Activated CD8-positive, alpha-beta memory T cell treated with anti-CD3 and anti-CD28 coated beads for 48 hours (primary cell): ENCODE results near the gene HPN.
"Not testable (repeated sequence)": the region's sequence is repeated elsewhere in the genome, so short reads cannot be mapped to it uniquely, and the experiment has no call there.

Source experiments
- DNase-seq, 3 experiments: peaks; one replicate each; pipeline ENCODE4 v3.0.0-alpha.2; 2020; ENCODE audit warnings: low read depth in 2 of 3, low spot score in 2 of 3

Gene HPN

DNA sequence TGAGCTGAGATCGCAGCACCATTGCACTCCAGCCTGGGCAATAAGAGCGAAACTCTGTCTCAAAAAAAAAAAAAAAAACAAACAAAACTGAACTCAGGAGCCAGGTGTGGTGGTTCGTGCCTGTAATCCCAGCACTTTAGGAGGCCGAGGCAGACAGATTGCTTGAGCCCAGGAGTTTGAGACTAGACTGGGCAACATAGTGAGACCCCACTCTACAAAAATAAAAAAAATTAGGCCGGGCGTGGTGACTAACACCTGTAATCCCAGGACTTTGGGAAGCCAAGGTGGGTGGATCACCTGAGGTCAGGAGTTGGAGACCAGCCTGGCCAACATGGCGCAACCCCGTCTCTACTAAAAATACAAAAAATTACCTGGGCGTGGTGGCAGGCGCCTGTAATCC lies 60.4 kb downstream of the HPN start:
- not testable (repeated sequence) for DNase-seq

DNA sequence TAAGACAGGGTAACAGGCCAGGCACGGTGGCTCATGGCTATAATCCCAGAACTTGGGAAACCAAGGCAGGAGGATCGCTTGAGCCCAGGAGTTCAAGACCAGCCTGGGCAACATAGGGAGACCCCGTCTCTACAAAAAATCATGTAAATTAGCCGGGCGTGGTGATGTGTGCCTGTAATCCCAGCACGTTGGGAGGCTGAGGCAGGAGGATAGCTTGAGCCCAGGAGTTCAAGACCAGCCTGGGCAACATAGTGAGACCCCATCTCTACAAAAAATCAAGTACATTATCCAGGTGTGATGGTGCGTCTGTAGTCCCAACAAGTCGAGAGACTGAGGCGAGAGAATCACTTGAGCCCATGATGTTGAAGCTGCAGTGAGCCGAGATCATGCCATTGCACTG lies 62.1 kb downstream of the HPN start:
- not testable (repeated sequence) for DNase-seq

DNA sequence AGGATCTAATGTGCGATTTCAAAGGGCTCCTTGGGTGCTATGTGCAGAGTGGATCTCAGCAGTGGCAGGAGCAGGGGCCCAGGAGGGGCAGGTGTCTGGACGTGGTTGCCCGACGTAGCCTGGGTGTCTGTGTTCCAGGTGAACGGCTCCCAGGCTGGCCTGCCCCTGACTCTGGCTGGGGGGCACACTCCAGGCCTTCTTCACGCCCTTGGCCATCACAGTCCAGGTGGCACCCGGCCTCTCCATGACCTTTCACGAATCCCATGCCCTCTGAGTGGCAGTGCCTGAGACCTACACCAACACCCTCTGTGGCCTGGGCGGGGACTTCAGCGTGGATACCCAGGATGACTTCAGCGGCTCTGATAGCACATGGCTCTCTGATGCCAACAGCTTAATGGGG lies 62.8 kb downstream of the HPN start:
- DNase-seq, result no peak

DNA sequence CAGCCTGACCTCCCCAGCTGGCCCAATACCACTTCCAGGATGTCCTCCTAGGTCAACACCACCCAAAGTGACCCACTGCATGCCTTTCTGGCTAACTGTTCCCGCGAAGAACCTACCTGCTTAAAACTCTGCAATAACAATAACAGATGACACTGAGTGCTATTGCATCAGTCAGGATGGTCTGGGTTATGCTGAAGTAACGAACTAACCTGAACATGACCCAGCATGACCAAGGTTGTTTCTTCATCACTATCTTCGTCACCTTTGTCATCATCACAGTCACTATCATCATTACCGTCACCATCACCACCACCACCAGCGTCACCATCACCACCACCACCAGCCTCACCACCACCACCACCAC lies 63.5 kb downstream of the HPN start:
- DNase-seq, result no peak

DNA sequence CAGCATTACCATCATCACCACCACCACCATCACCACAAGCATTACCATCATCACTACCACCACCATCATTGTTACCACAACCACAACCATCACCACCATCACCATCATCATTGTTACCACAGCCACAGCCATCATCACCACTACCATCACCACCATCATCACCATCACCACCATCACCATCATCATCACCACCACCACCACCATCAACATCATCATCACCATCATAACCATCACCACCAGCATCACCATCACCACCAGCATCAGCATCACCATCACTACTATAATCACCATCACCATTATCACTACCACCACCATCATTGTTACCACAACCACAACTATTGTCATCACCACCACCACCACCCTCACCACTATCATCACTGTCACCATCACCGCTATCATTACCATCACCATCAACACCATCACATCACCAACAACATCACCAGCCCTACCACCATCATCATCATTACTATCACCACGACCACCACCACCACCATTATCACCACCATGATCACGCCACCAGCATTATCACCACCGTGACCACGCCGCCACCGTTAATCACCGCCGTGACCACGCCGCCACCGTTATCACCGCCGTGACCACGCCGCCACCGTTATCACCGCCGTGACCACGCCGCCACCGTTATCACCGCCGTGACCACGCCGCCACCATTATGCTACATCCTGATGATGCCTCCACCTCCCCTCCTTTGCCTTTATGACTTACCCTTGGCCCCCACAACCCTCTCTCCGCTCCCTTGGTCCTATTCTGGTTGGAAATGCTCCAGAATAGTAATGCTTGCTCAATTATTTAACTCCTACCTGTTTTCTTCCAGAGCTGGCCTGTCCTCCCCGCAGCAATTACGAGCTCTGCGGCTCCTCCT lies 64.1 kb downstream of the HPN start:
- DNase-seq, result no peak

DNA sequence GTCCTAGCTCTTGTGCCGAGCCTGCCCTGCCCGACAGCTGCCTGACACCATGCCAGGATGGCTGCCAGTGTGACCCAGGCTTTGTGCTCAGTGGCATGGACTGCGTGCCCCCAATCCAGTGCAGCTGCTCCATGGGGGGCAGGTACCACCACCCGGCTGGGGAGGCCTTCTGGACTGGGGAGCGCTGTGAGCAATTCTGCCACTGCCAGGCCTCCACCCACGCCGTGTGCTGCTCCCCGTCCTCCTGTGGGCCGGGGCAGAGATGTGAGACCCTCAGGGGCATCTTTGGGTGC lies 64.7 kb downstream of the HPN start:
- no peak for DNase-seq

DNA sequence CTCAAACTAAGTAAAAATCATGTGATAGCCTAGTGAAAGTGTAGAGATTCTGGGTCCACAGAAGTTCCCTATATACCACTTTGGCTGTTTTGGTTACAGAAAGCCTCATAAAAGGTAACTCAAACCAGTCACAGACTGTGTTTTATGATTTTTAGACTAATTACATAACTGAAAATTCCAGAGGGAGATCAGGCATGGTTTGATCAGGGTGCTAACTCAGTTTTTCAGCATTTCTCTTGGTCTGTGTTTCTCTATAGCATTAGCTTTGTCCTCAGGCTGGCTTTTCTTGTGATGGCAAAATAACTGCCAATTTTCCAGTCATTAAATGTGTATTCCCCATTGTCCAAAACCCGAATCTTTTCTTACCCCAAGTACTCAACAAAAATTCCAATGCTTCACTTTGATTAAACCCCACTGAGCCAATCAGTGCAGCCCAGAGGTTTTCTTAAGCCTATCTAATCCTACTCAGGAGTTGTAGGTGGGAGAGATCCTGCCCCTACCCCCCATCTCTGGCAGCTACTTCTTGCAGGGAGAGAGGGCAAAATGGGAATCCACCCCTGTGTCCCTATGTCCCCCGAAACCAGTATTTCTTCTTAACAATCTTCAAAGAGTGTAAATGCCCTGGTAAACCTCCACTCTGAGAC lies 65.5 kb downstream of the HPN start:
- DNase-seq, result no peak

DNA sequence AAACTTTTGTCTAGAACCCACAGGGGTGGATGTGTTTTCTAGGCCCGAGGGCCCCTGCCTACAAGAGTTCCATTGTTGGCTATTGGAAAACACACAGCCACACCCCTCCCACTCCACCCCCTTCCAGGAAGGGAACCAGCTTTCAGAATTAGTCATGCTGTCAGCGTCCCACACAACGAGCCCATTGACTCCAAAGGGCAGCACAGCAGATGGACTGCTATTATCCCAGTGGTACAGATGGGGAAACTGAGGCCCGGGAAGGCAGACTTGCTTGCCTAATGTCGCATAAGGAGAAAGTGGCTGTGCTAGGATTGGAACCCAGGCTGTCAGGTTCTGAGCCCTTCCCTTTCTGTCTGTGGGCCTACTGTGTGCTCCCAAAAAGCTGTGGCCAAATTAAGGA lies 66.0 kb downstream of the HPN start:
- DNase-seq, result no peak

DNA sequence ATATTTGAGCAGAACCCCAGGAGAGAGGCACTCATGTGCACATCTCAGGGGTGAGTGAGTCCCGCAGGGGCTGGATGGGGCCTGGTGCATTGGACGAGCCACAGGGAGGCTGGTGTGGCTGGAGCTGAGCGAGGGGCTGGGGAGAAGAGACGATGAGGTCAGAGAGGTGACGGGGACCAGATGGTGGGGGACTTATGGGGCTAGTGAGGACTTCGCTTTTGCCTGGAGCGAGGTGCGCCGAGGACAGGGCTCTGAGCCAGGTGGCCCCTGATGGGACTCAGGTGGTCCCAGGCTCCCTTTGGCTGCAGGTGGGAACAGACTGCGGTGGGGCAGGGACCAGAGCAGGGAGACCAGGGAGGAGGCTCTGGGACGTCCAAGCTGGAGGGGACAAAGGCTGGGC lies 67.2 kb downstream of the HPN start:
- no peak for DNase-seq

DNA sequence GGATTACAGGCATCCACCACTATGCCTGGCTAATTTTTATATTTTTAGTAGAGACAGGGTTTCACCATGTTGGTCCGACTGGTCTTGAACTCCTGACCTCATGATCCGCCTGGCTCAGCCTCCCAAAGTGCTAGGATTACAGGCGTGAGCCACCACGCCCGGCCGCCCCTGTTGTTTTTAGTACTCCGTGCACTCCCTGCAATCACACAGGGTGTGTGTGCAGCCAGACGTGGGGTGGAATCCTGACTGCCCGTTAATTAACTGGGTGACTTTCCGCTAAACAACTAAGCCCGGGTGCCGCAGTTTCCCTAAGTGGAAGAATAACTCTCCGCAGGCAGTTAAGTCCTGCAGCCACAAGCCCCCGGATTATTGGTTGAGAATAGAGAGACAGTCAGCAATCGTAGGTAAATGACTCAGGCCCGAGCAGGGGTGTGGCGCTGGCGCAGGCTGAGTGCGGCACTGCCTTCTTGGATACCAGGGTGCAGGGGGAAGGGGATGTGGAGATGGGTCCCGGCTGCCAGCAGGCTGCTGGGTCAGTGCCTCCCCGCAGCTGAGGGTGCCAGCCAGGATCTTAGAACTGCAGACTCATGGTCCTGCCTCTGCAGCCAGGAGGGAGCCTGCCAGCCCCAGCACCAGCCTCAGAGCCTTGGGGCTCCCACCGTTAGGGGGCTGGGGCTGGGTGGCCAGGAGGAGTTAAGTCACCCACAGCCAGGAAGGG lies 68.0 kb downstream of the HPN start:
- DNase-seq, result no peak

DNA sequence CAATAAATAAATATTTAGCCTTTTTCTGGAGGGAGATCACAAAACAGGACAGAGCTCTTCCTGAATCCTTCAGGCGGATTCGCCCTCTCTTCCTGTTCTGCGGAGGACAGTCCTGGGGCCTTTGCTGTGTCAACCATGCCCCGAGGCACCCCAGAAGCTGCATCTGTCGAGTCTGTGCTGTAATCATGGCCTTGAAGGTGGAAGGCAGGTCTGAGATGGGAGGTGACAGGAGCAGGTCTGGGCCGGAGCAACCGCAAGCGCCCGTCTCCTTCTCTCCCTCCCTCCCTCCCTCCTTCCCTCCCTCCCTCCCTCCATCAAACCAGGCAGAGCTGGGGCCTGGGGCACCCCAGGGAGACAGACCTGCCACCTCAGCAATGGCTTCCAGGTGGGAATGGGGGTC lies 69.5 kb downstream of the HPN start:
- no peak for DNase-seq

DNA sequence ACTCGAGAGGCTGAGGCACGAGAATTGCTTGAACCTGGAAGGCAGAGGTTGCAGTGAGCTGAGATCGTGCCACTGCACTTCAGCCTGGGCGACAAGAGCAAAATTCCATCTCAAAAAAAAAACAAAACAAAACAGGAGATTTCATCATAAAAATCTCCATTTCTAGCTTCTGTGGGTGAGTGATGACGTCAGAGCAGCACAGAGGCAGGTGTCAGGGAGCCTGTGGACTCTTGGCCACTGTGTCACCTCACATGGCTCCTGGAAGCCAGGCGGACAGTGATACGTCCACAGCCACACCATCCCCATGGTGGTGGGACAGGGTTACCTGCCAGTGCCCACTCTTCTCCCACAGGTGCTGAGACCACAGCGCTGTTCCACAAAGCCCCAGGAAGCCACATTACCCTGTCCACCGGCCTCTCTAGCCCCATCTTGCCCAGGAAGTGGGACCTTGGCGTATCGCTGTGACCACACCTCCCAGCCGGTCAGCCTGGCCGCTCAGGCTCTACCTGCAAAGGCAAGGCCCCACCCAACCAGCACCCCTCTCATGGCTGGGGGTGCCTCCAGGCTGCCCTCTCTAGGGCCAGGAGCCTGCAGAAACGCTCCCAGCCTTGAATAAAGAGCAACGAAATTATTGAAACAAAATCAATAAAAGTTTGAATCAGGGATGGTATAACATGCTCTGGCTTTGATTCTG lies 71.6 kb downstream of the HPN start:
- no peak for DNase-seq

DNA sequence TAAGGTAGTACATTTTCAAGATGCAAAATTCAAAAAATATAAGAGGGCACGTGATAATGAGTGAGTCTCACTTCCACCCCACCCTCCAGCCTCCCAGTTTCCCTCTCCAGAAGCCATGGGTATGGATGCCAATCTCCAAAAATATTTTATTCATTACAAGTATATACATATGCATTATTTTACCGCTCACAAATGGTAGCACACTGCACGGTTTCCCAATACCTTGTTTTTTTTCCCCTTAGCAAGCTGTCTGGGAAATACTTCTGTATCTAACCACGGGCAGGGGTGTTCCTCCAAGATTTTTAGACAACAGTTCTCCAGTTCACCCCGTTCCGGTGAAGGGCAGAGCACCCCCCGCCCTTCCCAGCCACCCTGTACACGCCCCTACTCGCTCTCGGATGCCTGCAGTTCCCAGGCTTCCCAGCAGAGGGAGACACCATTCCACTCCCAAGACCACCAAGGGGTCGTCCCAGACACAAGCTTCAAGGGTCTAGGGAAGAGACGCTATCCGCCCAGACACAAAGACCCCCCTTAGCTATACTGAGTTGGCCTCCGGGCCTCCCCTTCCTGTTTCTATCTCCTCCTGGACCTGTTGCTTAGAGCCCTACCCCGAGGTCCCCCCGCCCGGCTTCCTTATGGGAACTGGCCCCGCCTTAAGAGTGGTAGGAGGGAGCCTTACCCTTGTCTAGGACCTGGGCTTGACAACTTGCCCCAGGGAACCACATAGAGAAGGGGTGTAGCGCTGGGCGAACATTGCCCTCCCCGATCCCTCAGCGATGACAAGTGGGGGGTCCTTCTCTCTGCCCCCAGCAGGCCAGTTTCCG lies 73.0 kb downstream of the HPN start:
- peak in 2 of 3 experiments; percentile 62 to 76 for DNase-seq

DNA sequence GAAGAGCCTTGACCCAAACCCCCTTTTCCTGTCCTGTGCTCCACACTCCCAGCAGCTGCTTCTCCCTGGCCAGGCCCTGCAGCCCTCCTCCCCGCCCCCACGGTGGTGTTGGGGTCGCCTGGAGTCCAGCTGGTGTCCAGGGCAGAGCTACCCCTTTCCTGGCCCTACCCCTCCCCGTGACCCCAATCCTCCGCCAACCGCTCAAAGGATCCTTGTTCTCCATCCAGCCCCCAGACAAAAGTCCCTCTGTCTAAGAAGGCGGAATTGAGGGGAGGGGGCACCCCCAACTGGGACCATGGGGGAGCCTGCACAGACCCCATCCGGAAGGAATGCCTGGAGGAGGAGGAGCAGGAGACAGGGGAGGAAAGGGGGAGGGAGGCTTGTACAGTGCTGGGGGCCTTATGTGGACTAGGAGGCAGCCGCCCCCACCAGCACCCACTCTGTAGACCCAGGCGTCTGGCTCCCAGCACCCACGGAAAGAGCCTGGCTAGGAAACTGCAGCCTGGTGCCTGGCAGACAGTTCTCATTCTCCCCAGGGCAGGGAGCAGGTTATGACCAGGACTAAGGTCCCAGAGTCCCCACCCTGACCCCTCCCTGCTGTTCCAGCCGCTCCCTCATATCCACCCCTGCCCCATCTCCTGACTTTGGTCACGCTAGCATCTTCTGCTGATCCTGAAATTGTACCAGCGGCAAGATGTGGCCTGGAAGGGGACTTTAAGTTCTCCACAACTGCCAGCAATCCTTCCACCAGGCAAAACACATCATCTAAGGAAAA lies 73.8 kb downstream of the HPN start, which contains the start of gene FXYD3:
FXYD3 (plus strand) TSS at position 647 of the 775 bp plus-strand sequence. CDS start 3,554 bp downstream, outside the sequence.
- no peak for DNase-seq
